Liver (tissue), 9 donors: ENCODE measurements around the gene ZP4. TPM values are rescaled to one million over a fixed set of nuclear protein-coding genes. Genes with fewer than 3 reads are reported as not detected.

Experiments
- DNase-seq: peaks from one replicate; pipeline ENCODE4 v3.0.0-alpha.2; 2017; ENCODE audit warnings: low spot score
- H3K27ac ChIP-seq, 2 donors: one replicate each; pipeline ENCODE4 v1.7.0; 2013; ENCODE audit warnings: inconsistent platforms in 2 of 2, low read length in 2 of 2, control low read depth in 1 of 2, low read depth in 1 of 2, mild to moderate bottlenecking in 1 of 2
- H3K27me3 ChIP-seq, 4 donors: one replicate each; pipeline versions ENCODE4 v1.6.1 to v1.7.0; 2013; ENCODE audit warnings: low read length in 3 of 4, inconsistent platforms in 1 of 4, mild to moderate bottlenecking in 1 of 4, moderate library complexity in 1 of 4; ENCODE audit not compliant: control insufficient read depth in 4 of 4, insufficient read depth in 4 of 4
- H3K36me3 ChIP-seq, 4 donors: one replicate each; pipeline versions ENCODE4 v1.6.1 to v1.7.0; 2013; ENCODE audit warnings: low read length in 3 of 4, mild to moderate bottlenecking in 3 of 4, low read depth in 1 of 4, moderate library complexity in 1 of 4; ENCODE audit not compliant: control insufficient read depth in 4 of 4, insufficient read depth in 3 of 4
- H3K4me1 ChIP-seq, 4 donors: one replicate each; pipeline versions ENCODE4 v1.6.1 to v1.7.0; 2013; ENCODE audit warnings: low read length in 3 of 4, mild to moderate bottlenecking in 3 of 4, moderate library complexity in 1 of 4; ENCODE audit not compliant: control insufficient read depth in 4 of 4, insufficient read depth in 4 of 4
- H3K4me3 ChIP-seq, 3 donors: one replicate each; pipeline versions ENCODE4 v1.6.1 to v1.7.0; 2013; ENCODE audit warnings: low read length in 3 of 3, control low read depth in 1 of 3, low read depth in 1 of 3, mild to moderate bottlenecking in 1 of 3
- H3K9ac ChIP-seq, 2 donors: one replicate each; pipeline ENCODE4 v1.7.0; 2013; ENCODE audit warnings: low read length in 2 of 2, mild to moderate bottlenecking in 2 of 2, moderate library complexity in 2 of 2, control low read depth in 1 of 2, low read depth in 1 of 2
- H3K9me3 ChIP-seq, 4 donors: one replicate each; pipeline versions ENCODE4 v1.6.1 to v1.7.0; 2013; ENCODE audit warnings: low read length in 3 of 4; ENCODE audit not compliant: control insufficient read depth in 4 of 4
- EGR1 ChIP-seq, 2 donors: IDR thresholded peaks; 2 replicates each; pipeline ENCODE4 v1.6.1; 2016 to 2018; ENCODE audit warnings: antibody characterized with exemption in 2 of 2, low read depth in 2 of 2
- FOXA1 ChIP-seq: IDR thresholded peaks from 2 replicates; pipeline ENCODE4 v1.6.1; 2016; ENCODE audit warnings: antibody characterized with exemption
- FOXA2 ChIP-seq: IDR thresholded peaks from 2 replicates; pipeline ENCODE4 v1.6.1; 2016; ENCODE audit warnings: antibody characterized with exemption
- HNF4A ChIP-seq, 2 donors: conservative IDR thresholded peaks; 2 replicates each; pipeline ENCODE4 v1.6.1; 2016; ENCODE audit warnings: antibody characterized with exemption in 2 of 2, mild to moderate bottlenecking in 2 of 2
- HNF4G ChIP-seq: IDR thresholded peaks from 2 replicates; pipeline ENCODE4 v1.6.1; 2016; ENCODE audit warnings: antibody characterized with exemption
- JUND ChIP-seq, 2 donors: IDR thresholded peaks; 2 replicates each; pipeline ENCODE4 v1.6.1; 2016; ENCODE audit warnings: antibody characterized with exemption in 2 of 2
- NR2F2 ChIP-seq: IDR thresholded peaks from 2 replicates; pipeline ENCODE4 v1.6.1; 2016; ENCODE audit warnings: antibody characterized with exemption
- RAD21 ChIP-seq, 2 donors: IDR thresholded peaks; 2 replicates each; pipeline ENCODE4 v1.6.1; 2016; ENCODE audit warnings: antibody characterized with exemption in 2 of 2, mild to moderate bottlenecking in 2 of 2
- RXRA ChIP-seq, 2 donors: IDR thresholded peaks; 2 replicates each; pipeline ENCODE4 v1.6.1; 2017 to 2018; ENCODE audit warnings: antibody characterized with exemption in 2 of 2, mild to moderate bottlenecking in 1 of 2
- SP1 ChIP-seq: IDR thresholded peaks from 2 replicates; pipeline ENCODE4 v1.6.1; 2018; ENCODE audit warnings: antibody characterized with exemption, mild to moderate bottlenecking
- YY1 ChIP-seq: IDR thresholded peaks from 2 replicates; pipeline ENCODE4 v1.6.1; 2016; ENCODE audit warnings: antibody characterized with exemption, mild to moderate bottlenecking
- WGBS: extraction: QIAGEN DNeasy Blood & Tissue Kit; methylation state at CpG from one replicate; pipeline ENCODE4 v1.1.7; 2013; 5-methylcytosine and 5-hydroxymethylcytosine counted together
- polyA plus RNA-seq, 2 donors: library from polyadenylated mRNA; stranded (reverse) in 1 of 2; unstranded in 1 of 2; fragments of 200-250 nt in 1 of 2; fragments of >200 nt in 1 of 2; fragmentation: Nextera tagmentation in 1 of 2; extraction: Ambion mirVana in 1 of 2; gene quantifications; one replicate each; pipeline versions ENCODE4 v1.2.1 to v1.2.3, GENCODE V29; 2013 to 2015
- total RNA-seq, 2 donors: library from RNA; depleted of rRNA; stranded (reverse); fragments of >200 nt; gene quantifications; one replicate each; pipeline ENCODE4 v1.2.3, GENCODE V29; 2014
- TF ChIP-seq, protein P1 (sequence below): IDR thresholded peaks from 2 replicates; pipeline ENCODE4 v1.6.1; 2016; ENCODE audit warnings: antibody characterized with exemption
- TF ChIP-seq, protein P2 (sequence below): IDR thresholded peaks from 2 replicates; pipeline ENCODE4 v1.6.1; 2016; ENCODE audit warnings: antibody characterized with exemption
- TF ChIP-seq, protein P3 (sequence below): IDR thresholded peaks from 2 replicates; pipeline ENCODE4 v1.6.1; 2016; ENCODE audit warnings: antibody characterized with exemption
- TF ChIP-seq, protein P4 (sequence below): fragments of 150-350 bp; IDR thresholded peaks from 2 replicates; pipeline ENCODE4 v1.5.1; 2017; ENCODE audit warnings: improper control_type of control experiment, low read depth, low read length; ENCODE audit not compliant: missing input control
- TF ChIP-seq, protein P5 (sequence below): IDR thresholded peaks from 2 replicates; pipeline ENCODE4 v1.6.1; 2016; ENCODE audit warnings: antibody characterized with exemption, mild to moderate bottlenecking
- donor health status: healthy.
- donor health status: healthy.
- donor health status: healthy.
- donor health status: healthy.
- donor health status: healthy.

ZP4 gene
- total and polyA plus RNA-seq, 4 donors: not detected

DNA sequence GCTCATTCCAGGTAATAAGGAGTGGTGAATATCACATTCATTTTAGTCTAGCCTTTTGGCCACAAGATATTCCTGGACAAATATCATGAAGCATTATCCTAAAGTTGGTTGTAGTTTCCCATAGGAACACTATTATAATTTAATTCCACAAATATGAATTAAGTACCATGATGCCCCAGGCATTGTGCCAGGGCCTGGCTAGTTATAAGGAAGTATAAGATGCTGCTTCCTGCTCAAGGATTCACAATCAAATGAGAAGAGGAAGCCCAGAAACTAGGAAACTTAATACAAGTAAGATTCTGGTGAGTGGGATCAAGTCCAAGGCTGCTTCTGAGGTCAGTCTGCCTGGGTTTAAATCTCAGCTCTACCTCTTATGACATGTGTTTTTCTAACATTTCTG, 30.6 kb upstream of the ZP4 start:
- no peak for DNase-seq
- TF ChIP-seq, protein P1, sequence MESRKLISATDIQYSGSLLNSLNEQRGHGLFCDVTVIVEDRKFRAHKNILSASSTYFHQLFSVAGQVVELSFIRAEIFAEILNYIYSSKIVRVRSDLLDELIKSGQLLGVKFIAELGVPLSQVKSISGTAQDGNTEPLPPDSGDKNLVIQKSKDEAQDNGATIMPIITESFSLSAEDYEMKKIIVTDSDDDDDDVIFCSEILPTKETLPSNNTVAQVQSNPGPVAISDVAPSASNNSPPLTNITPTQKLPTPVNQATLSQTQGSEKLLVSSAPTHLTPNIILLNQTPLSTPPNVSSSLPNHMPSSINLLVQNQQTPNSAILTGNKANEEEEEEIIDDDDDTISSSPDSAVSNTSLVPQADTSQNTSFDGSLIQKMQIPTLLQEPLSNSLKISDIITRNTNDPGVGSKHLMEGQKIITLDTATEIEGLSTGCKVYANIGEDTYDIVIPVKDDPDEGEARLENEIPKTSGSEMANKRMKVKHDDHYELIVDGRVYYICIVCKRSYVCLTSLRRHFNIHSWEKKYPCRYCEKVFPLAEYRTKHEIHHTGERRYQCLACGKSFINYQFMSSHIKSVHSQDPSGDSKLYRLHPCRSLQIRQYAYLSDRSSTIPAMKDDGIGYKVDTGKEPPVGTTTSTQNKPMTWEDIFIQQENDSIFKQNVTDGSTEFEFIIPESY: no peak
- TF ChIP-seq RXRA (IDR thresholded peaks at IDR 0.05) (no peak), FOXA2 (no peak), NR2F2 (no peak), JUND (IDR thresholded peaks at IDR 0.05) (no peak), SP1 (no peak), HNF4A (conservative IDR thresholded peaks at IDR 0.05) (no peak), HNF4G (no peak), EGR1 (IDR thresholded peaks at IDR 0.05; ENCODE audit: low read depth in 2 of 2) (no peak), RAD21 (IDR thresholded peaks at IDR 0.05) (no peak), FOXA1 (no peak)
- TF ChIP-seq, protein P2, sequence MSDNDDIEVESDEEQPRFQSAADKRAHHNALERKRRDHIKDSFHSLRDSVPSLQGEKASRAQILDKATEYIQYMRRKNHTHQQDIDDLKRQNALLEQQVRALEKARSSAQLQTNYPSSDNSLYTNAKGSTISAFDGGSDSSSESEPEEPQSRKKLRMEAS: no peak
- TF ChIP-seq, protein P3, sequence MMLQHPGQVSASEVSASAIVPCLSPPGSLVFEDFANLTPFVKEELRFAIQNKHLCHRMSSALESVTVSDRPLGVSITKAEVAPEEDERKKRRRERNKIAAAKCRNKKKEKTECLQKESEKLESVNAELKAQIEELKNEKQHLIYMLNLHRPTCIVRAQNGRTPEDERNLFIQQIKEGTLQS: no peak
- TF ChIP-seq, protein P4, sequence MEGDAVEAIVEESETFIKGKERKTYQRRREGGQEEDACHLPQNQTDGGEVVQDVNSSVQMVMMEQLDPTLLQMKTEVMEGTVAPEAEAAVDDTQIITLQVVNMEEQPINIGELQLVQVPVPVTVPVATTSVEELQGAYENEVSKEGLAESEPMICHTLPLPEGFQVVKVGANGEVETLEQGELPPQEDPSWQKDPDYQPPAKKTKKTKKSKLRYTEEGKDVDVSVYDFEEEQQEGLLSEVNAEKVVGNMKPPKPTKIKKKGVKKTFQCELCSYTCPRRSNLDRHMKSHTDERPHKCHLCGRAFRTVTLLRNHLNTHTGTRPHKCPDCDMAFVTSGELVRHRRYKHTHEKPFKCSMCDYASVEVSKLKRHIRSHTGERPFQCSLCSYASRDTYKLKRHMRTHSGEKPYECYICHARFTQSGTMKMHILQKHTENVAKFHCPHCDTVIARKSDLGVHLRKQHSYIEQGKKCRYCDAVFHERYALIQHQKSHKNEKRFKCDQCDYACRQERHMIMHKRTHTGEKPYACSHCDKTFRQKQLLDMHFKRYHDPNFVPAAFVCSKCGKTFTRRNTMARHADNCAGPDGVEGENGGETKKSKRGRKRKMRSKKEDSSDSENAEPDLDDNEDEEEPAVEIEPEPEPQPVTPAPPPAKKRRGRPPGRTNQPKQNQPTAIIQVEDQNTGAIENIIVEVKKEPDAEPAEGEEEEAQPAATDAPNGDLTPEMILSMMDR: no peak
- TF ChIP-seq, protein P5, sequence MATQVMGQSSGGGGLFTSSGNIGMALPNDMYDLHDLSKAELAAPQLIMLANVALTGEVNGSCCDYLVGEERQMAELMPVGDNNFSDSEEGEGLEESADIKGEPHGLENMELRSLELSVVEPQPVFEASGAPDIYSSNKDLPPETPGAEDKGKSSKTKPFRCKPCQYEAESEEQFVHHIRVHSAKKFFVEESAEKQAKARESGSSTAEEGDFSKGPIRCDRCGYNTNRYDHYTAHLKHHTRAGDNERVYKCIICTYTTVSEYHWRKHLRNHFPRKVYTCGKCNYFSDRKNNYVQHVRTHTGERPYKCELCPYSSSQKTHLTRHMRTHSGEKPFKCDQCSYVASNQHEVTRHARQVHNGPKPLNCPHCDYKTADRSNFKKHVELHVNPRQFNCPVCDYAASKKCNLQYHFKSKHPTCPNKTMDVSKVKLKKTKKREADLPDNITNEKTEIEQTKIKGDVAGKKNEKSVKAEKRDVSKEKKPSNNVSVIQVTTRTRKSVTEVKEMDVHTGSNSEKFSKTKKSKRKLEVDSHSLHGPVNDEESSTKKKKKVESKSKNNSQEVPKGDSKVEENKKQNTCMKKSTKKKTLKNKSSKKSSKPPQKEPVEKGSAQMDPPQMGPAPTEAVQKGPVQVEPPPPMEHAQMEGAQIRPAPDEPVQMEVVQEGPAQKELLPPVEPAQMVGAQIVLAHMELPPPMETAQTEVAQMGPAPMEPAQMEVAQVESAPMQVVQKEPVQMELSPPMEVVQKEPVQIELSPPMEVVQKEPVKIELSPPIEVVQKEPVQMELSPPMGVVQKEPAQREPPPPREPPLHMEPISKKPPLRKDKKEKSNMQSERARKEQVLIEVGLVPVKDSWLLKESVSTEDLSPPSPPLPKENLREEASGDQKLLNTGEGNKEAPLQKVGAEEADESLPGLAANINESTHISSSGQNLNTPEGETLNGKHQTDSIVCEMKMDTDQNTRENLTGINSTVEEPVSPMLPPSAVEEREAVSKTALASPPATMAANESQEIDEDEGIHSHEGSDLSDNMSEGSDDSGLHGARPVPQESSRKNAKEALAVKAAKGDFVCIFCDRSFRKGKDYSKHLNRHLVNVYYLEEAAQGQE: no peak
- Histone ChIP-seq H3K4me3 (no peak overlapping the region), H3K4me1 (no peaks in the 10 kb centered on the region), H3K27me3 (peaks cover 0 to 4% (median 0%) of the 10 kb centered on the region in 4 donors), H3K36me3 (no peaks in the 10 kb centered on the region), H3K27ac (no peak overlapping the region), H3K9ac (no peak overlapping the region), H3K9me3 (no peaks in the 10 kb centered on the region)

DNA sequence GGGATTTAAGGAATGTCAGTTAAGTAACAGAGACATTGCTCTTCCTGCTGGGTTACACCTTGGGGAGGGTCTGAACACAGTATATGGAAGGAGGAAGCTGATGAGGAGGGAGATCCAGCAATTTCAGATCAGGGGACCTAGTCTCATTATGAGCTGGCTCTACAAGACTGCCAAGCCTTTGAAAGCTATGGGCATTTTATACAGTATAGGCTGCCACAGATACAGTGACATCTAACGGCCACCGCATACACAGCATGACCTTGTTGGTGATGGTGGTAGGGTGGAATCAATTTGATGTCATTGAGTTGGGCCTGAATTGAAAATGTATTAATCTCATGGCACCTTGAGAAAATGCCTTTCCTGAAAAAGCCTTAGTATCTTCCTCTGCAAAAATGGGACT, 22.6 kb upstream of the ZP4 start:
- Histone ChIP-seq H3K36me3 (no peaks in the 10 kb centered on the region), H3K4me3 (no peak overlapping the region), H3K4me1 (no peaks in the 10 kb centered on the region), H3K27ac (no peak overlapping the region), H3K27me3 (no peaks in the 10 kb centered on the region), H3K9me3 (peaks cover 0 to 13% (median 1%) of the 10 kb centered on the region in 4 donors), H3K9ac (no peak overlapping the region)
- WGBS: 95% methylated on average over 2 of the region's 2 CpGs
- TF ChIP-seq FOXA1: no peak
- TF ChIP-seq SP1: no peak
- TF ChIP-seq, protein P2: no peak
- no peak for TF ChIP-seq FOXA2
- no peak for TF ChIP-seq YY1
- TF ChIP-seq, protein P3: no peak
- TF ChIP-seq, protein P4: no peak
- TF ChIP-seq HNF4G: no peak
- TF ChIP-seq, protein P1: no peak
- TF ChIP-seq RAD21 (IDR thresholded peaks at IDR 0.05): no peak
- no peak for DNase-seq
